ENCODE data around the gene ANXA6. TPM values are rescaled to one million over a fixed set of nuclear protein-coding genes. Genes with fewer than 3 reads are reported as not detected.

ANXA6 gene
- total RNA-seq, 4 donors from 2014 or later = 21.7 to 64.4 (median 49.5) TPM

GRCh38 chr5:151056379-151057325 lies 100.9 kb downstream of the ANXA6 start:
- Histone ChIP-seq H3K4me3 (no peak overlapping the region), H3K4me1 (peaks cover 13% of the 10 kb centered on the region), H3K36me3 (peaks cover 94% of the 10 kb centered on the region), H3K9me3 (no peaks in the 10 kb centered on the region), H3K27me3 (no peaks in the 10 kb centered on the region), H3K27ac (no peak overlapping the region)
- 92% methylated on average over 25 of the region's 25 CpGs for WGBS
- no peak for TF ChIP-seq POLR2A (IDR thresholded peaks at IDR 0.05)
- no peak for TF ChIP-seq POLR2AphosphoS5 (IDR thresholded peaks at IDR 0.05)
- no peak for TF ChIP-seq EP300 (IDR thresholded peaks at IDR 0.05)
- TF ChIP-seq, protein P1, sequence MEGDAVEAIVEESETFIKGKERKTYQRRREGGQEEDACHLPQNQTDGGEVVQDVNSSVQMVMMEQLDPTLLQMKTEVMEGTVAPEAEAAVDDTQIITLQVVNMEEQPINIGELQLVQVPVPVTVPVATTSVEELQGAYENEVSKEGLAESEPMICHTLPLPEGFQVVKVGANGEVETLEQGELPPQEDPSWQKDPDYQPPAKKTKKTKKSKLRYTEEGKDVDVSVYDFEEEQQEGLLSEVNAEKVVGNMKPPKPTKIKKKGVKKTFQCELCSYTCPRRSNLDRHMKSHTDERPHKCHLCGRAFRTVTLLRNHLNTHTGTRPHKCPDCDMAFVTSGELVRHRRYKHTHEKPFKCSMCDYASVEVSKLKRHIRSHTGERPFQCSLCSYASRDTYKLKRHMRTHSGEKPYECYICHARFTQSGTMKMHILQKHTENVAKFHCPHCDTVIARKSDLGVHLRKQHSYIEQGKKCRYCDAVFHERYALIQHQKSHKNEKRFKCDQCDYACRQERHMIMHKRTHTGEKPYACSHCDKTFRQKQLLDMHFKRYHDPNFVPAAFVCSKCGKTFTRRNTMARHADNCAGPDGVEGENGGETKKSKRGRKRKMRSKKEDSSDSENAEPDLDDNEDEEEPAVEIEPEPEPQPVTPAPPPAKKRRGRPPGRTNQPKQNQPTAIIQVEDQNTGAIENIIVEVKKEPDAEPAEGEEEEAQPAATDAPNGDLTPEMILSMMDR (IDR thresholded peaks at IDR 0.05) = no peak
- DNase-seq (ENCODE audit: low spot score in 2 of 2) = no peak

GRCh38 chr5:151055336-151055735 lies 102.2 kb downstream of the ANXA6 start:
- H3K36me3 ChIP-seq = peaks cover 93% of the 10 kb centered on the region
- no peak overlapping the region for H3K27ac ChIP-seq
- H3K27me3 ChIP-seq = no peaks in the 10 kb centered on the region
- no peak for DNase-seq (ENCODE audit: low spot score in 2 of 2)
- no peak overlapping the region for H3K4me3 ChIP-seq
- TF ChIP-seq, protein P1 (IDR thresholded peaks at IDR 0.05) = no peak
- TF ChIP-seq POLR2AphosphoS5 (IDR thresholded peaks at IDR 0.05) = no peak
- no peak for TF ChIP-seq POLR2A (IDR thresholded peaks at IDR 0.05)
- no peak for TF ChIP-seq EP300 (IDR thresholded peaks at IDR 0.05)
- H3K4me1 ChIP-seq = peaks cover 9% of the 10 kb centered on the region
- no peaks in the 10 kb centered on the region for H3K9me3 ChIP-seq
- whole genome bisulfite sequencing = 86% methylated on average over 6 of the region's 6 CpGs

- Histone ChIP-seq H3K27me3 (no peaks in the 10 kb centered on the region), H3K27ac (no peak overlapping the region), H3K4me1 (peaks cover 3% of the 10 kb centered on the region), H3K36me3 (peaks cover 93% of the 10 kb centered on the region), H3K4me3 (no peak overlapping the region), H3K9me3 (no peaks in the 10 kb centered on the region)
- WGBS = 89% methylated on average over 3 of the region's 3 CpGs
- DNase-seq (ENCODE audit: low spot score in 2 of 2) = no peak
- TF ChIP-seq EP300 (IDR thresholded peaks at IDR 0.05) (no peak), POLR2A (IDR thresholded peaks at IDR 0.05) (no peak), POLR2AphosphoS5 (IDR thresholded peaks at IDR 0.05) (no peak)
- TF ChIP-seq, protein P1 (IDR thresholded peaks at IDR 0.05) = no peak
These were observed 102.9 kb downstream of the ANXA6 start for GRCh38 chr5:151054709-151055108.

DNA sequence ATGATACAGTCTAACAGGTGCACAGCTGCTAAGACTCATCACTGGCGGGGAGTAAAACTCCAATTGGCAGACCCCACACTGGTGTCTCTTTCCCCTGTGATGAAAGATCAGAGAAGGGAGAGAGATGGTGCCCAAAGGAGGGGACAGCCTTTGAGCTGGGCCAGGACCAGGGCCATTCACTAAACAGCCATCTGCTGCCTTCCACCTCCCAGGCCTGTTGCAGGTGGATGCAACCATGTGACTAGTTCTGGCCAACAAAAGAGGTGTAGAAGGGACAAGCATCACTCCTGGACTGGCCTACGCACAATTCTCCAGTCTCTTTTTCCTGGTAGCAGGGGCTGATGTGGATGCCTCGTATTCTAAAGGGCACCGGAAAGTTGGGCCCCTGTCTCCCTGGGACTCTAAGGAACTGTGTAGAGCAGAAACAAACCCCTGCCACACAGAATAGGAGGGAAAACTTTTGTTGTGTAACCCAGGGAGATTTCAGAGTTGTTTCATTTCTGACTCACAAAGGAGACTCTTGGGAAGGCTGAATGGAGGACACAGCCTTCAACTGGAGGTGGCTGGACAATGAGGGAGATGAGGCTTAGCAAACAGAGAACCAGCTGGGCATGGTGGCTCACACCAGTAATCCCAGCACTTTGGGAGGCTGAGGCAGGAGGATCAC lies 103.7 kb downstream of the ANXA6 start:
- Histone ChIP-seq H3K9me3 (no peaks in the 10 kb centered on the region), H3K36me3 (peaks cover 96% of the 10 kb centered on the region), H3K27ac (no peak overlapping the region), H3K27me3 (no peaks in the 10 kb centered on the region), H3K4me3 (no peak overlapping the region), H3K4me1 (no peaks in the 10 kb centered on the region)
- DNase-seq (ENCODE audit: low spot score in 2 of 2) = no peak
- WGBS = 80% methylated on average over 4 of the region's 4 CpGs
- no peak for TF ChIP-seq EP300 (IDR thresholded peaks at IDR 0.05)
- TF ChIP-seq, protein P1 (IDR thresholded peaks at IDR 0.05) = no peak
- no peak for TF ChIP-seq POLR2A (IDR thresholded peaks at IDR 0.05)
- TF ChIP-seq POLR2AphosphoS5 (IDR thresholded peaks at IDR 0.05) = no peak

DNA sequence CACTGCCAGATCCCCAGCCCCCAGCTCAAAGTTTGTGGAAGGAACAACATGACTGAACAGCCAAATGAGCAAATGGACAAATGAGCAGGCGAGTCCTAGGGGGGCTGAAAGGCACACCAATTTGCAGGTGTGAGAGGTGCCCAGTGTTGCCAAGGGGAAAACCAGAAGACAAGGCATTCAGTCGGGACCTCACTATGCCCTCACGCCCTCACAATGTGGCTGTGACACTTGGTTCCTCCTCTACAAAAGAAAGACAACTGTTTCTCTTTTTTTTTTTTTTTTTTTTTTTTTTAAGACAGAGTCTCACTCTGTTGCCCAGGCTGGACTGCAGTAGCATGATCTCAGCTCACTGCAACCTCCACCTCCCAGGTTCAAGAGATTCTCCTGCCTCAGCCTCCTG lies 104.7 kb downstream of the ANXA6 start:
- no peak overlapping the region for H3K4me3 ChIP-seq
- TF ChIP-seq POLR2A (IDR thresholded peaks at IDR 0.05) = no peak
- TF ChIP-seq POLR2AphosphoS5 (IDR thresholded peaks at IDR 0.05) = no peak
- TF ChIP-seq EP300 (IDR thresholded peaks at IDR 0.05) = no peak
- TF ChIP-seq, protein P1 (IDR thresholded peaks at IDR 0.05) = no peak
- DNase-seq (ENCODE audit: low spot score in 2 of 2) = no peak
- no peaks in the 10 kb centered on the region for H3K27me3 ChIP-seq
- peaks cover 96% of the 10 kb centered on the region for H3K36me3 ChIP-seq
- H3K27ac ChIP-seq = no peak overlapping the region
- WGBS = 71% methylated on average over 3 of the region's 3 CpGs
- H3K4me1 ChIP-seq = no peaks in the 10 kb centered on the region
- H3K9me3 ChIP-seq = no peaks in the 10 kb centered on the region

All from suprapubic skin (tissue), 4 donors.